GM03348 (cell line): ENCODE data around the gene CALY.
A peak's percentile ranks its signal among the peaks of the same experiment; 100 is the strongest.

Source experiments
- DNase-seq: peaks from one replicate; pipeline ENCODE4 v3.0.0; 2012; ENCODE audit warnings: low spot score

CALY gene

DNA sequence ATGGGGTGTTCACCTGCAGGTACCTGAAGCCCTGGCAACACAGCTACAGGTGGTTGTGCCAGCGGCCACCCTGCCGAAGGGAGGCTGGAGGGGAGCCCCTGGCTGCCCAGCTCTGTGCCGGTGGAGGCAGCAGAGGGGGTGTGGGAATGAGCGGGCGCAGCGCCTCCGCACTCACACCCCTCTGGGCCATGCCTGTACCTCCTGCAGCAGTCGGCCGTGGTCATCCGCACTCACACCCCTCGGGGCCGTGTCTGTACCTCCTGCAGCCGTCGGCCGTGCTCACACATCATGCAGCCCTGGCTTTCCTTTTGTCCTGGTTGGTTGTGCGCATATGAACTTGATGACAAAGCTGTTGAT lies 26.3 kb downstream of the CALY start:
- no peak for DNase-seq

DNA sequence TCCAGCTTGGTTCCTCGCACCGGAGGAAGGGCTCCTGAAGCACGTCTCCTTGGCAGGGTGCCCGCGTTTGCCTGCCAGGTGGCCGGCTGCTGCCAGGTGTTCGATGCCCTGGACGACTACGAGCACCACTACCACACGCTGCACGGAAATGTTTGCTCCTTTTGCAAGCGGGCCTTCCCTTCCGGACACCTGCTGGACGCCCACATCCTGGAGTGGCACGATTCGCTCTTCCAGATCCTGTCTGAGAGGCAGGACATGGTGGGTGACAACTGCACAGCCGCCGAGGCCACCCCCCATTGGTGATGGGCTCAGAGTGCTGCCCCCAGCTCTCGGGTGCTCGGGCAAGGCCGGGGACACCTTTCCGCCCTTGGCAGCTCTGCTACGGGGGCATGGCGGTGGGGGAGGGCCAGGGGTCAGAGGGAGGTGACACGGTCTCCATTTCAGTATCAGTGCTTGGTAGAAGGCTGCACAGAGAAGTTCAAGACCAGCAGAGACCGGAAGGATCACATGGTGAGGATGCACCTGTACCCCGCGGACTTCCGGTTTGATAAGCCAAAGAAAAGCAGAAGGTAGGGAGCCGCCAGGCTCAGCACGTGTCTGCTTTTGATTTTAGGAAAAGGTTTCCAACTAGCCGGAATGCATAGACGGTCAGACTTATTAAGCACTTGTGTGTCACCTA lies 26.8 kb downstream of the CALY start:
- DNase-seq, result no peak

DNA sequence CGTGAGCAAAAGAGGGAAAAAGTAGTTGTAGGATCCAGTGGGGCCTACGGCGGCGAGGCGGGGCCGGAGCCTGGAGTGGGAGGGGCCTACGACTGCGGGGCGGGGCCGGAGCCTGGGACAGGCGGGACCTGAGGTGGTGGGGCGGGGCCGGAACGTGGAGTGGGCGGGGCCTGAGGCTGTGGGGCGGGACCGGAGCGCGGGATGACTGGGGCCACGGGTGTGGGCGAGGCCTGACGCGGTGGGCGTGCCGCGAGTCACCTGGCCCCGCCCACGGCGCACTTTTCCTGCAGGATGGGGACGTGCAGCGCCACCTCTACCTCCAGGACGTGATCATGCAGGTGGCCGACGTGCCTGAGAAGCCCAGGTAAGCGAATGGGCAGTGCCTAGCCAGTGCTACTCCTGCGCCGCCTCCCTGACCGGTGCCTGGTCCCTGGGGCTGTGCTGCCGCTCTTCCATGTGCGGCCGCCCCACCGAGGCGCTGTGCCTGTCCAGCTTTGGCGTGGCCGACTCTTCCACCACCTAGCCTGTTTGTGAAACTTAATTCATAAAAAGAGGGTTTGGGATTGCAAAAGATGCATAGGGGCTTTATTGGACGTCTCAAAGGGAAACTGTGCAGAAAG lies 27.5 kb downstream of the CALY start:
- DNase-seq, result peak; percentile 99

- DNase-seq, result peak; percentile 96
Observed at GRCh38 chr10:133308421-133309099, 28.1 kb downstream of the CALY start, which contains the start of the genes TUBGCP2 and ZNF511. TUBGCP2 (minus strand) TSS chr10:133308872; CDS start chr10:133302941, 5,931 bp downstream. ZNF511 (plus strand) TSS chr10:133308914; CDS start chr10:133308944, 30 bp downstream.

- DNase-seq, result peak; percentile 61
Observed at GRCh38 chr10:133307776-133308420, 28.8 kb downstream of the CALY start.

- no peak for DNase-seq
Observed at GRCh38 chr10:133306941-133307379, 29.7 kb downstream of the CALY start.

GRCh38 chr10:133306097-133306476 lies 30.6 kb downstream of the CALY start:
- DNase-seq, result no peak

- no peak for DNase-seq
Observed at GRCh38 chr10:133303206-133303605, 33.5 kb downstream of the CALY start.

DNA sequence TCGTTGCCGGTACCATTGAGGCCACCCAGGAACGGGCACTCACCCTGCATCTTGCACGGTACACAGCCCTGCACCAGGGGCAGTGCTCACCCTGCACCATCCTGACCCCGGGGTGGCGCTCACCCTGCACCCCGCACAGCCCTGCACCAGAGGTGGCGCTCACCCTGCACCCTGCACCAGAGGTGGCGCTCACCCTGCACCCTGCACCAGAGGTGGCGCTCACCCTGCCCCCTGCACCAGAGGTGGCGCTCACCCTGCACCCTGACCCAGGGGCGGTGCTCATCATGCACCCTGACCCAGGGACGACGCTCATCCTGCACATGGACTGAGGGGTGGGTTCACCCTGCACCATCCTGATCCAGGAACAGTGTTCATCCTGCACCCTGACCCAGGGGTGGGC lies 34.5 kb downstream of the CALY start:
- no peak for DNase-seq

DNA sequence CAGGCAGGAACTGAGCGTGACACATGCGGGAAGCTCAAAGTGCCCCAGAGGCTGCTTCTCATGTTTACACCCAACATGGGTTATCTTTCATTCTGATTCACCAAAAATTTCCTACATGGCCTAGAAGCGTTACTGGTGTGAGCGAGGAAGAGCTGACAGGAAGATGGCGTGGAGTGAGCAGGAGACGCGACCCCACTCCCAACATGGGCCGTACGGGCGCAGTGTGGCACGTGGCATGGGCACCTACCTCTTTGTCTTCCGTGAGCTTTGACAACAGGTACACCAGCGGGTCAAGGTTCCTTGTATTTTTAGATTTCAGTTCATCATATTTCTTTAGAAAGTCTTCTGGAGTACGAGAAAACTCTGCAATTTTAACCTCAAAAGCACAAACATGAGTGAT lies 37.0 kb downstream of the CALY start:
- no peak for DNase-seq

DNA sequence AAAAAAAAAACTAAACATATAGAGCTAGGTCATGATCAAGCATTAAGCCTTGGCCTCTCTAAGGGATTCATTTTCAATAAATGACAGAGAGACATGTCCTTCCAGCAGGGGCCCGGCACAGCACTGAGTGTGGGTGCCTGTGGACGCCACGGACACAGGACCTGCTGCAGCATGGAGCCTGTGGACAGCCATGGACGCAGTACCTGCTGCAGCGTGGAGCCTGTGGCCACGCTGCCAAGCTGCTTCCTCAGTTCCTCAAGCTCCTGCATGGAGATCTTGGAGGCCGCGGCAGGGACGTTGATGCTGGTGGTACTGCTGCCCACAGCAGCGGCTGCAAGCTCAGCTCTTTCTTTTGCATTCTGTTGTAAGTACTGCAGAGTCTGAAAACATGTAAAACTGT lies 37.5 kb downstream of the CALY start:
- no peak for DNase-seq

DNA sequence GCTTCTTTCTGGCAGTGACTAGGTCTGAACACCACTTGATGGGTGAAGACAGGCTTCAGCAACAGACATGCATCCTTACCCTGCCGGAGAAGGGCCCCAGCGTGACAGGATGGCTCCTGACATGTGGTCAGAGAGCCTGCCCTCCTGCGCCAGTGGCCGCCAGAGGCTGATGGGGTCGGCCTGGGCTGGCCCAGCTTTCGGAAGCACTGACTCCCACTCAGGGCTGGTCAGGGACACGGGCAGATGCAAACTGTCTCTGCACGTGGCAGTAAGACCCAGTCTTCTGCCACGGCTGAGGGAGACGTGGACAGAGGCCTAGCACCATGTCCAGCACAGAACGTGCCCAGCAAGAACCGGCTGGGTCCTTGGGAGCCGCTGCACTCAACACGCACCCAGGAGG lies 38.2 kb downstream of the CALY start:
- DNase-seq, result no peak

- DNase-seq, result no peak
Observed at GRCh38 chr10:133297504-133297903, 39.2 kb downstream of the CALY start.

- no peak for DNase-seq
Observed at GRCh38 chr10:133295426-133296320, 41.0 kb downstream of the CALY start.

DNA sequence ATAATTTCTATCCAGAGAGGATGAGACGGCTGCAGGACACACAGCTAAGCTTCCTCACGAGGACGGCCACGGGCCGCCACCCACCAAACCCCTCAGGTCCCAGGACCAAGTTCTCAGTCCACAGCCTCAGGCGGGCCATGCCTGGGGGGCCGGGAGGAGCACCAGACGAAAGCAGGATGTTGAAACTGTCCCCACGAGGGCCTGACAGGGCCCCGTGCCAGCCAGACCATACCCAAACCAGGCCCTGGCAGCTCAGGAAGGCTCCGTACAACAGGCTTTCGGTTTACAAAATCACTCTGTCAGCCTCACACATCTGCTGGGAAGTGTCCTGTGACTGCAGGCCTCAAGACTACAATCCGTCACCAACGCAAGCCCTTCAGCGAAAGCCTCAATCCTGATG lies 42.5 kb downstream of the CALY start:
- no peak for DNase-seq

GRCh38 chr10:133293810-133294119 lies 42.9 kb downstream of the CALY start:
- DNase-seq, result no peak

GRCh38 chr10:133292919-133293809 lies 43.5 kb downstream of the CALY start:
- DNase-seq, result peak; percentile 84

- DNase-seq, result no peak
Observed at GRCh38 chr10:133289761-133290160, 46.9 kb downstream of the CALY start.

DNA sequence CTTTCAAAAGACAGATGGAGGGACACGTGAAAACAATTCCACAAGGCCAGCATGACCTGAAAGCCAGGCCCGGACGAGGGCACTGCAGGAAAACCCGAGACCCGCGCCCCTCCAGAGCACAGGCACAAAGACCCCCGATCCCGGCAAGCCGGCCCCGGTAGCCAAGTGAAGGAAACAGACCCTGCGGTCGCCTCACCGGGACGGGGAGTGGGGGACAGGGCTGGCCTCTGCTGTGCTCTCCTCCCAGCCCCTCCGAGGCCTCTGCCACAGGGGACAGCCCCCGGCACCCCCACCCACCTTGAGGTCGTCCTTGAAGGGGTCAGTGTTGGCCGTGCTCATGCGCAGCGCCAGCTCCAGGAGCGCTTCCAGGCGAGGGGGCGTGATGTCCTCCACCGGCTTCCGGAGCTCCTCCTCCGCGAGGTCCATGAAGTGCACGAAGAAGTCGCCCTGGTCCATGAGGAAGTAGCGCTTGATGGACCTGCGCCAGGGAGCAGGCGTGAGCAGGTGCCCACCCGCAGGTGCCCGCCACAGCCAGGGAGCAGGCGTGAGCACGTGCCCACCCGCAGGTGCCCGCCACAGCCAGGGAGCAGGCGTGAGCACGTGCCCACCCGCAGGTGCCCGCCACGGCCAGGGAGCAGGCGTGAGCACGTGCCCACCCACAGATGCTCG lies 48.7 kb downstream of the CALY start:
- DNase-seq, result no peak

- DNase-seq, result no peak
Observed at GRCh38 chr10:133286366-133286765, 50.3 kb downstream of the CALY start.
